ENCODE measurements around the gene ZSCAN22. TPM values are rescaled to one million over a fixed set of nuclear protein-coding genes. Genes with fewer than 3 reads are reported as not detected.

ZSCAN22 gene
- polyA plus RNA-seq, 1 donor from 2014 or later = 1.6 TPM

DNA sequence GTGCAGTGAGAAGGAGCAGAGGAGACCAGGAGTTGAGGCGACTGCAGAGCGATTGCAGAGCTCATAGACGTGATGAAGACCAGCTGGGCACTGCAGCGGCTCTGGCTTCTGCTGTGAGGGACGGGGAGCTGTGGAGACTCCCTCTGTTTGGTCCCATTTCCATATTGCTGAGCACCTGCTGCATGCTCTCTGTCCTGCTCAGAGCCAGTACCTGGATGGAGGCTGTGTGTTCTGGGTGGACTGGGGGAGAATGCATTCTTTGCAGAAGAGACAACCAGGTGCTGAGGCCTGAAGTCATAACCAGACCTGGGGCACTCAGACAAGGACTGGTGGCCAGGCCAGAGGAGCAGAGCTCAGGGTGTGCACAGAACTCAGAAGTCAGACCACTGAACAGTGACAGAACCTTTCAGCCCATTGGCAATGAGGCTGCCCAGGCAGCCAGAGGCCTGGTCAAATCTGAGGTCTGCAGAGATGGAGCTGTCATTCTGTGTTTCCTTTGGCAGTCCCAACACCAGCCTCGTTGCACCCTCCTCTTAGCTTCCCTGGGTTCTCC lies 27.8 kb downstream of the ZSCAN22 start:
- Histone ChIP-seq H3K9me2 (ENCODE audit: insufficient read depth, low read length) (no peaks in the 10 kb centered on the region), H3K79me2 (replicated peaks; ENCODE audit: insufficient read depth, low read length) (no peaks in the 10 kb centered on the region), H3K4me3 (ENCODE audit: low read length) (no peak overlapping the region), H4K20me1 (ENCODE audit: insufficient read depth) (no peaks in the 10 kb centered on the region), H2AFZ (ENCODE audit: low read depth, low read length) (no peak overlapping the region), H3K9me3 (ENCODE audit: low read length) (no peaks in the 10 kb centered on the region), H3F3A (ENCODE audit: insufficient read depth, low read length, poor library complexity, severe bottlenecking) (no peaks in the 10 kb centered on the region), H3K27ac (ENCODE audit: low read length) (no peak overlapping the region), H3K36me3 (ENCODE audit: insufficient read depth, low read length) (no peaks in the 10 kb centered on the region), H3K9ac (ENCODE audit: low read length) (no peak overlapping the region), H3K27me3 (ENCODE audit: insufficient read depth, low read depth, low read length) (no peaks in the 10 kb centered on the region), H3K4me2 (ENCODE audit: low read length) (no peak overlapping the region)
- TF ChIP-seq POLR2AphosphoS5 (IDR thresholded peaks at IDR 0.05) (no peak), MXI1 (conservative IDR thresholded peaks at IDR 0.05; ENCODE audit: poor library complexity, severe bottlenecking) (no peak), TAF1 (IDR thresholded peaks at IDR 0.05; ENCODE audit: low read depth) (no peak), SMC3 (conservative IDR thresholded peaks at IDR 0.05; ENCODE audit: poor library complexity) (no peak), CTCF (IDR thresholded peaks at IDR 0.05; ENCODE audit: poor library complexity, severe bottlenecking) (no peak)

- no peak overlapping the region for H3K4me3 ChIP-seq (ENCODE audit: low read length)
- TF ChIP-seq EZH2 (IDR thresholded peaks at IDR 0.05; ENCODE audit: borderline replicate concordance, insufficient read depth, low read length, poor library complexity, severe bottlenecking) (no peak), REST (IDR thresholded peaks at IDR 0.05; ENCODE audit: borderline replicate concordance) (no peak), MXI1 (conservative IDR thresholded peaks at IDR 0.05; ENCODE audit: poor library complexity, severe bottlenecking) (no peak), RAD21 (conservative IDR thresholded peaks at IDR 0.05) (no peak), SMC3 (conservative IDR thresholded peaks at IDR 0.05; ENCODE audit: poor library complexity) (no peak), EP300 (conservative IDR thresholded peaks at IDR 0.05; ENCODE audit: poor library complexity, severe bottlenecking) (no peak), CTCF (IDR thresholded peaks at IDR 0.05; ENCODE audit: poor library complexity, severe bottlenecking) (no peak), POLR2AphosphoS5 (IDR thresholded peaks at IDR 0.05) (no peak), TAF1 (IDR thresholded peaks at IDR 0.05; ENCODE audit: low read depth) (no peak)
- H3K27ac ChIP-seq (ENCODE audit: low read length) = no peak overlapping the region
- H3F3A ChIP-seq (ENCODE audit: insufficient read depth, low read length, poor library complexity, severe bottlenecking) = no peaks in the 10 kb centered on the region
- H3K36me3 ChIP-seq (ENCODE audit: insufficient read depth, low read length) = no peaks in the 10 kb centered on the region
- no peaks in the 10 kb centered on the region for H3K27me3 ChIP-seq (ENCODE audit: insufficient read depth, low read depth, low read length)
- no peaks in the 10 kb centered on the region for H3K79me2 ChIP-seq (replicated peaks; ENCODE audit: insufficient read depth, low read length)
- H3K9me3 ChIP-seq (ENCODE audit: low read length) = no peaks in the 10 kb centered on the region
- H4K20me1 ChIP-seq (ENCODE audit: insufficient read depth) = no peaks in the 10 kb centered on the region
- no peak overlapping the region for H2AFZ ChIP-seq (ENCODE audit: low read depth, low read length)
- no peaks in the 10 kb centered on the region for H3K9me2 ChIP-seq (ENCODE audit: insufficient read depth, low read length)
- H3K4me2 ChIP-seq (ENCODE audit: low read length) = no peak overlapping the region
- H3K9ac ChIP-seq (ENCODE audit: low read length) = no peak overlapping the region
These were observed 28.5 kb downstream of the ZSCAN22 start for GRCh38 chr19:58355215-58355796.

Measured in neural cell (in vitro differentiated cells).